Activated CD4-positive, alpha-beta T cell treated with anti-CD3 and anti-CD28 coated beads, Interleukin-2, Interleukin-4, amounts not matched to agents 100 ng/mL and 50 ng/mL, durations not matched to agents 16 hours and 8 hours (primary cell): ENCODE results near the gene DYSF.

Experiments
- DNase-seq: peaks from one replicate; pipeline ENCODE4 v3.0.0-alpha.2; 2020; ENCODE audit warnings: low spot score

DYSF gene

DNA sequence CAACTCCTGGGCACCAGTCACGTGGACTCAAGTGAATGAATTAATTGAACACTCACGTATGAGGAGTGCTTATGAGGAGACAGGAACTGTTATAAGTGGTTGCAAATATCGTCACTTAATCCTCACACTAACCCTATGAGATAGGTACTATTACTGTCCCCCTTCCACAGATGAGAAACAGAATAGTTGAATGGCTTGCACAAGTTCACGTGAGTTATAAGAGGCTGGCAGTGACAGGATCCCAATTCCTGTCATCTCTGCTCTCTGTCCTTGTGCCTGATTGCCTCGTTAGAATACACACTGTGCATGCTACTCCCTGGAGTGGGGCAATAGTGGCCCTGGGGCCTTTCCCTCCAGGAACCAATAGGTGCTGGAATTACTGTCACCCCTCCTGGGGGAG, 253.5 kb downstream of the DYSF start:
- no peak for DNase-seq

DNA sequence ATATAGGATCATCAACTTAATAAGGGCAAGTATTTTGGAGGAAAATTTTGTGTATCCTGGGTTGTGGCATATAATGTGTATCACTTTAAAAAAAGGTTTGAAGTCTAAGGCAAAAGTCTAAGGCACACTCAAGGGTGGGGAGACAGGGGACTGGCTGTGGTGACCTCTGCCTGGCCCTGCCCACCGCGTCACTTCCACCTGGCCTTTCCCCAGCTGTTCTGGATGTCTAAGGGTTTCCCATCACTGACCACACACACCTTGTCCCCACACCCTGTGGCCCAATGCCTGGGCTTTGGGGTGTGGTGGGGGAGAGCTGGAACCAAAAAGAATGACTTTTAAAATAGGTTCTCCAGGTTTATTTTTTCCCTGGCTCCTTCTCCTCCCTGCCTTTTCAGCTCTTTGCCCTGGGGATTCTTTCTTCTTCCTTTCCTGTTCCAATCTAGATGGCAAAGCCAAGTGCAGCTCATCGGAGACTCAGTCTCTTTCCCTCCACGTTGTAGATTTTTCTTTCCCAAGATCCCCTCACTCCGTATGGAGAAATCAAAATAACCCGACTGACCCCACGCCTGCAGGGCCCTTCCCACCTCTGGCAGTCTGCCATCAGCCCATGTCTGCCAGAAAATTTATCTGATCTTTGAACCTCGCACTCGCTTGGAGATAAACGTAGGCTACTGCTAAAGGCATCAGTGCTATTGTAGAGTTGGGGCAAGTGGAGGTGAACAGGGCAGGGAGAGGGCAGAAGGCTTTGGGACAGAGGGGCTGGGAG, 257.2 kb downstream of the DYSF start:
- DNase-seq, result no peak

DNA sequence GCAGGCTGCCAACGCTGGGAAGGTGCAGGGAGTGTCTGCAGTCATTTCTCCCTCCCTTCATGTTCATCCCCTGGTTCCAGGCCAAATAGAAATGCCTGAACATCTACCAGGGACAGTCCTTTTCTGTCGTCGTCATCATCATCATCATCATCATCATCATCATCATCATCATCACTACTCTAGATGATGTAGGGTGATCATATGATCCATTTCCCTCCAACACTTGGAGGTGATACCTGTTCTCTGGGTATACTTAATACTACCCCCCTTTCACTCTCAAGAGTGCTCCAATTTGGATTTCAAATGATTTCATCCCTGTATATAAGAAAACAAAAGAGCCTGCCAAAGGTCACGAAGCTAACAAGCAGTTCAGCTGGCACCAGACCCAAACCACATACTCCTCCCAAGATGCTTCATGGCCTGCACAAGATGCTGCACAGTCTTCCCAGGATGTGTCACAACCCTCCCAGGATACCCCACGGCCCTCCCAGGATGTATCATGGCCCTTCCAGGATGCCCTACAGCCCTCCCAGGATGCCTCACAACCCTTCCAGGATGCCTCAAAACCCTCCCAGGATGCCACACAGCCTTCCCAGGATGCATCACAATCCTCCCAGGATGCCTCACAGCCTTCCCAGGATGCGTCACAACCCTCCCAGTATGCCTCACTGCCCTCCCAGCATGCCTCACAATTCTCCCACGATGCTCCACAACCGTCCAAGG, 257.9 kb downstream of the DYSF start:
- DNase-seq, result no peak

DNA sequence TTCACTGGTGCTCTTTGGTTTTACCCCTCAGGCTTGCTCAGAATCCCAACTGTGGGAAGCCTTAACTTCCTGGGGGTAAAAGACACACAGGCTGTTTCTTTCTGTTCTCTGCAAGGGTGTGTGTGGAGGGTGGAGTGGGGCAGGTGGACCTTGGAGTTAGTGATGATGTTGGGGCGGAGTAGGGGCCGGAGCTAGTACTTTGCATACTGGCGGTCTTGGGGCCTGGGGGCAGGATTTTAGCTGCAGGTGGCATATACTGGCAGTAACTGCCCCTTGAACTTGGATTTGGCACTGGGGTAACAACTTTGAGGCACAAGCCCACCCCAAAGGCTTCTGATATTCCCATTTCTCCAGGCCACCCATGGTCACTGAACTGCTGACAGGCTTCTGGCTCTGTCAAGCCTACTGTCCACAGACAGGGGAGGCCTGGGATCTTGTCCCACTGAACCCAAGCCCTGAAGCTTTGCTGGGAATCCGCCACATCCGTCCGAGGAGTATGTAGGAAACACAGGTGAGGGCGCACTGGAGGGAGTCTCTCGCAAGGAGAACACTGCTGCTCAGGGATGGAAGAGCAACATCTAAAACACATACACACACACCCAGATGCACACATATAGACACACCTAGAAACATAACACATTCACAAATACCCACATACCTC, 258.9 kb downstream of the DYSF start:
- no peak for DNase-seq

DNA sequence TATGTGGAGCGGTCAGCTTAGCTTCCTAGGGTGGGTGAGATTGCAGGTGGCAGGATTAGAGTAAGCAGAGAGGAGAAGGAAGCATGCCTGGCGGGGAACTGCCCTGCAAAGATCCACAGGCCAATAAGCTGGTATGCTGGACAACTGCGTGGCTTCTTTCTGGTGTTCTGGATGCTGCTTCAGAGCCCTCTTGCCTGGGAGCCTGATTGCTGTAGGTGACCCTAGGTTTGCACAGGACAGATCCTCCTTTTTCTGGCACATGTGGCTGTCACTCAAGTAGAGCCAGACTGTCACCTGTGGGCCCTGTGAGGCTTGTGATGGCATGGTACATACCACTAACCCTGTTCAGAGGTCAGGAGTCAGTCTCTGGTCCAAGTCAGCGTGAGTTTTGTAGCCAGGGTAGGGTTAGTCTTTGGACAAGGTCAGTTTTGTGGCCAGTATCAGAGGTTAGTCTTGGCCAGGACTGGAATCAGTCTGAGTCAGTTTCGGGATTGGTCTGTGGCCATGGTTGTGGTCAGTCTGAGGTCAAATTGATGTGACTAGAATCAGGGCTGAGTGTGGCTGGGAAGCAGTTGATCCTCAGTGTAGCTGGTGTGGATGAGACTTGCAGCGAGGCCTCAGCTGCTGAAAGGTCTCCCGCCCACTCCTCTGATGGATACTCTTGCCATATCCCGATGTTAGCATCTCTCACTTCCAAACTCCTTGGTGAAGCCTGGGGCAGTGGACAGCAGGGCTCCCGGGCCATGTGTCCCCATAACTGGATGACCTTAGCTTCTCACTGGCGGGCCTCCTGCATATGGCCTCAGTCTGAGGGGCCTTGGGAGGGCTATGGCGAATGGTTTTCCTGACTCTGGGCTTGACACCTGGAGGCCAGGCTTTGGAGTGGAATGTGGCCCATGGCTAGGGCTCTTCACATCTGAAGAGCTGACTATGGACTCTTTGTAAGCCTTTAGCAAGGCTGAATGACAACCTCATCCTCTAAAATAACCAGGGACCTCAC, 260.5 kb downstream of the DYSF start:
- DNase-seq, result no peak

DNA sequence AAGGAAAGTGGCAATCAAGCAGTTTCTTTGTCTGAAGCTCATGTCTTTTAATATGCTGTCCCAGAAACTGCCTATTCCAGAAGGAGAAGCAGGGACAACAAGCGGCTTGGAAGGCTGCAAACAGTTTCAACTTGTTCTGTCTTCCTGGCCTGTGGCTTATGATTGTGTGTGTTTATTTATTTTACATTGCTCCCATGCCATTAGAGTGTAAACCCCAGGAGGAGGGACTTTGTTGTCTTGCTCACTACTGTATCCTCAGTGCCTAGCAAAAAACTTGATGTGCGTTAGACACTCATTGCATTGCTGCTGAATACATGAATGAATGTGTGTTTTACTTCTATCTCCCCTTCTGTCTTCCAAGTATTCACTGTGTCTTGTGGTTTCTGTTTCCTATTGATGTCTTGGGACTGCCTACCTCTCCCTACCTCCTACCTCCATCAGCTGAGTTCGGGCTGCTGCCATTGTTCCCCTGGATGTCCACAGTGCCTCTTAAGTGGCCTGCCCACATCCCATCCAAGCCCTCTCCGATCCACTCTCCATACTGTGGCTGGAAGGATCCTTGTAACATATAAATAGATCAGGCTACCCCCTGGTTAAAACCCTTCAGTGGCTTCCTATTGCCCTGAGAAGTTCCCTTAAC, 261.4 kb downstream of the DYSF start:
- no peak for DNase-seq

DNA sequence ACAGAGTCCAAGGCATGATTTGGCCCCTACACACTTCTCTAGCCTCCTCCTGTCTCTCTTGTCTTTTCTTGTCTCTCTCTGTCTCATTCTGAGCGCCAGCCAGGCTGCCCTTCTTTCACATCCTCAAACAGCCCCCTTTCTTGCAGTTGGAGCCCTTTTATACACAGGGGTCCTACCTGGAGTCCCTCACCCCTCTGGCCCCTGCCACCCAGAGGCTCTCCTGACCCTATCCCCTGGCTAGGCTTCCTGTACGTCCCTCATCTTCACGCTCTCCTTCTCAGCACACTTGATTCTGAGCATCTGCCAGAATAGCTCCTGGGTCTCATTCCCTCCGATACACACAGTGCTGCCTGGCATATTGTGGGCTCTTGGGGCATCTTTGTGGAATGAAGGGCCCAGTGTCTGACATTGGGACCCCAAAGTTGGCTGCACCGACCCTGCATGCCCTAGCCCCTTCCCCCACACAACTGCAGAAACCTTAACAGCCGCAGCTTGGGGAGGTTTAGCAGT, 261.9 kb downstream of the DYSF start:
- DNase-seq, result no peak

DNA sequence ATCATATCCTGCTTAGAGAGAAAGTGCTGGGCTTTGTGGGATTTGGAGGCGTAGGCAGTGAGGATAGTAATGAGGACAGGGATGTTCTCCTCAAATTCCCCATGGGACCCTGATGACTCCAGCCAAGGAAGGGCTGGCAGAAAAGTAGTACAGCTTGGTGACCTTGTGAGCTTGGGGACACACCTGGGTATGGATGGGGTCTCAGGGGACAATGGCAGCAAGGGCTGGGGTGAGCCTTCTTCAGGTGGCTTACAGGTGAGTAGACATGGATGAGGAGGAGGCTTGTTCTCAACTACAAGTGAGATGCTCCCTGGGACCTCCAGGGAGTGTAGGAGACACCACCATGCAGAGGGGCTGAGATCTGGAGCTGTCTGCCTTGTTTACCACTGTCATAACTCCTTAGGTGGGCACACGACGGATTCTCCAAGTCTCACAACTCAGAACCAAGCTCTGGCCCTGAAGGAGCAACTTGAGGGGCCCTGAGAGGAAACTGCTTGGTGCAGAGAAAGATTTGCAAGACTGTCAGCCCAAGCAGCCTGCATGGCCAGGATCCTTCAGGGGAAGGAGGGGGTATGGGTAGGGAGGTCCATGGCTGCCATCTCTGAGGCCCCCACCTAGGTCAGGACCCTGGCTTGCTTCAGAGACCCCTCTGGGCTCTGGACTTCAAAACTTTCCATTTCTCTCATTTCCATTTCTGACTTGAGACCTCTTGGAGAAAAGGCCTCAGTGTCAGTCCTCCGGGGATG, 262.8 kb downstream of the DYSF start:
- DNase-seq, result no peak

DNA sequence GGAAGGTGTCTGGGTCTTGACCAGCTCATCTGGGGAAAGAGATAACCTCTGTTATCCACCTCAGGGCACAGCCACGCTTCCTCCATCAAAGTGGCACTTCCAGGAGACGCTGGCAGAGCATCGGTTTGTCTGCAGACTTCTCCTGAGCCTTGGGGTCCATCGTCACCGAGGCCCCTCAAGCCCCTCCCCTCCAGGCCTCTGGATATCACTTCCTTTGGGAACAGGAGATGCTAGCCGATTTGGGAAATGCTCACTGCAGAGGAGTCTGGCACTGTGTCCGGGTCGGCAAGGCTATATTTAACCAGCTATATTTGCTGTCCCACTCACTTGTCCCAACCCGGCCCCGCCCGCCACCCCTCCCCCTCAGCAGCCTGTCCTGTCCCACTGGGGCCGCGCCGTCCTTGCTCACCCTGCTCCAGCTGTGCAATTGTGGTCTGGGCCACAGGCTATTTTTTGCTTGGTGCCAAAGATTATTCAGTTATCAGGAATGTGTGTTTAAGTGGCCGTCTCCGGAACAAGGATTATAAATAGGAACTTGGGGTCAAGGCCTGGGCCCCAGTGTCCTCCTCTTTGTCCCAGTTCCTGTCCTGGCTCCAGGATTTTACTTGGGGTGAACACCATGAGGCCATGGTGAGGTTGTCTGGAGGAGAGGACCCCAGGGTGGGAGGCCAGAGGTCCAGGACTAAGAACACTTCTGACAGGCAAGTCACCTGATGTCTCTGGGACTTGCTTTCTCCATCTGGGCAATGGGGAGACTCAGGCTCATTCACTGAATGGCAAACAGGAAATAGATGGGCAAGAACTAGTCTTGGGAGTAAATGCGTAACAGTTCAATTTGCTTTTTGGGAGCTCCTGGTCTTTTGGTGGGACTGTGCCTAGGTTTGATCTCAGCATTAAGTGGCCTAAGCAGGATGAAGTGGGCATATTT, 263.6 kb downstream of the DYSF start:
- DNase-seq, result no peak

DNA sequence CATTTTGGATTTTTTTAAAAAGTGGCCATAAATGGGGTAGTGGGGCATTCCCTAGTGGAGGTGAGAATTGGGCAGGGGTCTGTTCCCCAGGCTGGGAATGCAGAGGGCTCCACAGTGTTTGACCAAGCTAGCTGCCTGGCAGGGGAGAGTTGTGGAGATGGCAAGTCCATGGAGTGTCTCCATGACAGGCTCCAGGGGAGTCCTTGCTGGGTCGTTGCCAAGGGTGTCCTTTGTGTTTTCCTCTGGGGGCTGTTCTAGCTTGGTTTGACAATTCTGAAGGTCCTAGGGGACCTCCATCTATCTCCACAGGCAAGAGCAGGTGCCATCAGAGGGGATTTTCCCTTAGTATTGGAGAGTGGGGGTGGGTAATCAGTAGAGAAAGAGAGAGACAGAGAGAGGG, 265.3 kb downstream of the DYSF start:
- no peak for DNase-seq

DNA sequence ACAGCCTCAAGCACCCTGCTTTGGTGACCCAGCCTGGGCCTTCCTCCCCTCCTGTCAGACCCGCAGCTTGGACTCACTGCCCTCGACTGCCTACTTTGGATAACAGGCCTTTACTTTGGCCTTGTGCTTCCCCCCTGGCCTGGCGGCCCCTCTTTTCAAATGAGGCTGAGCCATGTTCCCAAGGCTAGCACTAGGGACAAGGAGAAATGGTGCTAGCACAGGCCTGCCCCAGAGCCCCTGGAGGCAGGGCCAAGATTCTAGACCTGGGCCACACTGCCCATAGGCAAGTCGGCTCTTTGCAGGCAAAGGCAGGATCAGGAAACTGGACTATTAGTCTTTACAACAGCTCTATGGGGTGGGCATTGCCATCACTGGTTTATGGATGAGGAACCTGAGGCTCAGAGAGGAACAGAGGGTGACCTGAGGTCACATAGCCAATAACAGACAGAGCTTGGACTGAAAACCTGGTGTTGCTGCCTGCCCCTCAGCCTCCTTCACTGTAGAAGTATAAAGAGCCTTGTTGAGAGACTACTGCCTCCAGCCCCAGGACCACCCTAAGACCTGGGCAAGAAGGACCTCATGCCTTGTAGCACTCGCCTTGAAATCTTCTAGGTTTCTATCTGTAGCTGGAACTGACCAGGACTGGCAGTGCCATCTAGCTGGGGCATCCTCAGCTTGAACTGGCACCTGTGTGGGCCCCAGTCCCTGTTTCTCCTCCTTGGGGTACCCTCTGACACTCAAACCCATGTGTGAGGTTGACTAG, 266.3 kb downstream of the DYSF start:
- no peak for DNase-seq

DNA sequence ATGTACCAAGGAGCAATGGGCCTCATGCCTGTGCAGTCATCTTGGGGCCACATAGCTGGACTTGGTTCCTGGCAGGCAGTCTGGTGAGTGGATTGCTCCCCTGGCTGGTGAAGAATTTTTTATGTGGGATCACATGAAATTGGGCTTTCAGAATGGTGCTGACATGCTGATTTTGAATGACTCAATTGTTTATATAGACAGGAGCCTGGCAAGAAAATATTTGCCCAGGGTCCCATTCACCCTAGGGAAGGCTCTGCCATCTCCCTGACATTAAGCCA, 266.9 kb downstream of the DYSF start:
- no peak for DNase-seq

DNA sequence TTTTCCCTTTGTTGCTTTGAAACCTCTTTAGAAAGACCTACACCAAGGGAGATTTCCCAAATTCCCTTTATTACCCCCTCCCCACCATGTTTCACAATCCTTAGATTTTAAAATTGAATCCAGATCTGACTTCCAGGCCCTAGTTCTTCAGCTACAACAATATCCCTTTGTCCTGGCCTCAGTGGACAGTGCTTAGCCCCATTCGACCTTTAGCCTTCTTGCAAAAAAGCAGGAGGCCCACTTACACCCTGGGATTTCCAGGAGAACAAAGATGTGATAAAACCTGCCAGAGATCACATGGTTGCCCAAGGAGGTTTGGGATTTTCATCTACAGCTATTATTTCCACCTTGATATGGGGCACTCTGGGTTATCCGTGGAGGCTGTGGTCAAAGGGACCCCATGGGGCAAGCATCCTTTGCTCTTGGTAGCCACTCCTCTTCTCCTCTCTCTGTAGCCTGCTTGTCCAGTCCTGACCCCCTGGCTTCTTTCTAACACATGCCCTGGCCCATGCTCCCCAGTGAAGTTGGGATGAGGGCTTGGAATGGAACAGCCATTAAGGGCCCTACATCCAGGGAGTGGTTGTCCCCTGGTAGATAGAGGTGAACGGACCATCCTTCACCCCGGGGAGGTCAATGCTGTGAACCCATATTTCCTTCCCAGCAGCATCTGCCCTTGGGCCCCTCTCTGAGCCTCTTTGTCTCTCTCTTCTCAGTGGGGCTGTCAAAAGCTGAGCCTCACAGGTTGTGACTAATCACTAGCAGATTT, 267.4 kb downstream of the DYSF start:
- DNase-seq, result no peak

DNA sequence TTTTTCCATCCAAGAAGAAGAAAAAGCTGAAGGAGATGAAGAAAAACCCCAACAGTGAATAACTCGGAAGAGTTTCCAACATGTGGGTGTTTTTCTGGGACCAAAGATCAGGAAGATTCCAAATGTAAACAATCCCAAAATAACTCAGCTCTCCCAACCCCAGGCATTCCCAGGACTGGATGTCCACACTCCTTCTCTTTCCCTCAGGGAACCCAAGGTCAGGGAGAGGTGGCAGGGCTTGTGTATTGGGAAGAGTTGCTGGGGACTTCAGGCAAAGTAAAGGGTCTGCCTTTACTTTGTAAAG, 268.0 kb downstream of the DYSF start:
- DNase-seq, result no peak

DNA sequence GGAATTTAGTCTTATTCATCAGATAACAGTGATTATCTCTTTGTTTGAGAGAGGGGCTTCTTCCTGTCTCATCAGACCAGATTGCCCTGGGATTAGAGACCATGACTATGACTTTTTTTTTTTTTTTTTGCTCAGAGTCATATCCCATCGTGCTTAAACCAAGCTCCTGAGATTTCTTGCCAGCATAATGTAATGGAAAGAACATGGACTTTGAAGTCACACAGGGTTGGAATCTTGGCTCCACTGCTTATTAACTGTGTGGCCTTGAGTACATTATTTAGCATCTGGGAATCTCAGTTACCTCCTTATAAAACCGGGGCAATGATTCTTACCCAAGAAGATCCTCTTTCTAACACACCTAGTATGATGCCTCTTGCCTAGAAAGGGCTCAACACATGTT, 268.3 kb downstream of the DYSF start:
- no peak for DNase-seq

DNA sequence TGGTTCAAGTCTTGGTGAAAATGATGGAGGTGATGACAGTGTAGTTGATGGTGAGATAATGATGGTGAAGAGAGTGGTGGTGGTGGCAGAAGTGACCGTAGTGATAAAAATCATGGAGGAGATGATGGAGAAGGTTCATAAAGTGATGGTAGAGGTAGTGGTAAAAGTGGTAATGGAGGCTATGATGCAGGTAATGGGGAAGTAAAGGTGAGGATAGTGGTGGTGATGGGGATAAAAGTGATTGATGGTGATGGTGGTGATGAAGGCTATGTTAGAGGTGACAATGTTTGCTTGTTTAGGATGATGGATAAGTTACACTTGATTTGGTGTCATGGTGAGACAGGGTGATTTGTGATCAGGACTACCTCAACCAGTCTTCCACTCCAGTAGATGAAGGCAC, 268.9 kb downstream of the DYSF start:
- no peak for DNase-seq

DNA sequence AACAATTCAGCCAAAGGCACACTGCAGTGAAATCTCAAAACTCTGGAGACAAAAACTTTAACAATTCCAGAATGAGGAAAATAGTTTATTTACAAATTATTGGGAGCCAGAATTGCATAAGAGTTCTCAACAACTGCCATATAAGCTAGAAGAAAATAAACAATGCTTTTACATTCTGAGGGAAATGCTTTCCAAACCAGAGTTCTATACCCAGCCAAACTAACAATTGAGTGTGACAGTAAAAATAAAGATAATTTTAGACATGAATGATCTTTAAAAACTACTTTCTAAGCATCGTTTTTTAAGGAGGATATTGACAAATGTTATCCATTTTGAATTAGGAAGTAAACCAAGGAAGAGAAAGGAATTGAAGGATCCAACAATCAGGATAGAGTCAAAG, 271.4 kb downstream of the DYSF start:
- no peak for DNase-seq

DNA sequence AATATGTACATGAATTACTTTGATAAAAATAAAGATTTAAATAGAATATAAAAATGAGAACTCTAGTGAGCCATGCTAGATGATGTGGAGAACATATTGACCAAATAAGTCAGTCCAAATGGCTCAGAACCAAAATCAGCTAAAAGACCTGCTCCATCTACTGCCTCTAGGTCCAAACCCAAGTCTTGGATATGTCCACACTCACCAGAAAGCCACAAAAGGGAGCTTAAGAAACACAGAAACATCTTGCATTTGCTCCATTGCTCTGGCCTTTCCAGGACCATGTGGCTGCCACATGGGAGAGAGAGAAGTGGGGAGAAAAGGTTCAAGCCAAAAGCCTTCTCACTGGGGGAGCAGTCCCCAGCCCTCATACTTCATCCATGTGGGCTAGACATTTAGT, 272.5 kb downstream of the DYSF start:
- DNase-seq, result no peak
